Gastrocnemius medialis (tissue), 4 donors: Measurements from ENCODE around the gene CENPT.

Experiments
- CTCF ChIP-seq, 5 experiments: fragments of 450-650 bp in 3 of 5; fragments of 200-600 bp in 2 of 5; sonication (generic) in 2 of 5; IDR thresholded peaks in 4 of 5; conservative IDR thresholded peaks in 1 of 5; 1 replicate in 4 of 5; 2 replicates in 1 of 5; pipeline ENCODE4 v1.5.1; 2016 to 2019; ENCODE audit warnings: antibody characterized with exemption in 5 of 5, mild to moderate bottlenecking in 3 of 5, moderate library complexity in 3 of 5
- POLR2A ChIP-seq, 2 donors: fragments of 450-650 bp; IDR thresholded peaks; one replicate each; pipeline ENCODE4 v1.6.1; 2017; ENCODE audit warnings: antibody characterized with exemption in 2 of 2, mild to moderate bottlenecking in 2 of 2, moderate library complexity in 2 of 2

DNA sequence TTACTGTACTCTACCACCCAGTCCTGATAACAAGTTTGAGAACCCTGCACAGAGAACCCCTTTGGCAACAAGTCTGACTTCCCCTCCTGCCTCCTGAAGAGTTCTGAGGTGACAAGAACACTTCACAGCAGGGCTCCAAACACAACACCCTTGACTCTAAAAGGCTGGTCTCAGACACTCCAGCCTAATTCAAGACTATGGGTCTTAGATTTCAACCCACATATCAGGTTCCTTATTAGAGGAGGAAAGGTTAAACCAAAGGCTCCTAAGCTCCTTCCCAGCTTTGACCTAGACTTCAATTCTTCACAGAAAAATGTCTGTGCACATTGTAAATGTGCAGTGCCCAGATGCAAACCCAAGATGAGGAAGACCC is 64.2 kb downstream of the CENPT start:
- TF ChIP-seq POLR2A (IDR thresholded peaks at IDR 0.05): no peak
- no peak for TF ChIP-seq CTCF (IDR thresholded peaks at IDR 0.05 in 4 of 5, conservative IDR thresholded peaks at IDR 0.05 in 1 of 5)
